Putamen (tissue), 1 donor: ENCODE measurements around the gene NDUFA5.

ENCODE experiments used
- DNase-seq: peaks from one replicate; pipeline ENCODE4 v3.0.0-alpha.2; 2016; ENCODE audit warnings: low spot score

Gene NDUFA5

DNA sequence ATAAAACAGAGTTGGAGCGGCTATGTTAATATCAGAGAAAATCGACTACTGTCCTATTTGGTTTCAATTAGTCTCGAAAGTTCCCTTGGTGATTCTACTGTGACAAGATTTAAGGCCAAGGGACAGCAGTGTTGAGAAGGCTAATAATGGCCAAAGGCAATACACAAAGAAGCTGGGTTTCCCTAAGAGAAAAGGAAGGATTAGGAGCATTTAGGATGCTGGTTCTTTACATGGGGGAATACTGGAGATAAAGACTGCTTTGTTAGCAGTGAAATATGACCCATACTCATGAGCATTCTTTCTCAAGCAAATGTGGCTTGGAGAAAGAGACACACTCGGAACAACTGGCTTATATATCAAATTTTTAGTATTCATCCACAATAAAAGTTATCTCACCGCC is 55.4 kb downstream of the NDUFA5 start:
- DNase-seq, result no peak

DNA sequence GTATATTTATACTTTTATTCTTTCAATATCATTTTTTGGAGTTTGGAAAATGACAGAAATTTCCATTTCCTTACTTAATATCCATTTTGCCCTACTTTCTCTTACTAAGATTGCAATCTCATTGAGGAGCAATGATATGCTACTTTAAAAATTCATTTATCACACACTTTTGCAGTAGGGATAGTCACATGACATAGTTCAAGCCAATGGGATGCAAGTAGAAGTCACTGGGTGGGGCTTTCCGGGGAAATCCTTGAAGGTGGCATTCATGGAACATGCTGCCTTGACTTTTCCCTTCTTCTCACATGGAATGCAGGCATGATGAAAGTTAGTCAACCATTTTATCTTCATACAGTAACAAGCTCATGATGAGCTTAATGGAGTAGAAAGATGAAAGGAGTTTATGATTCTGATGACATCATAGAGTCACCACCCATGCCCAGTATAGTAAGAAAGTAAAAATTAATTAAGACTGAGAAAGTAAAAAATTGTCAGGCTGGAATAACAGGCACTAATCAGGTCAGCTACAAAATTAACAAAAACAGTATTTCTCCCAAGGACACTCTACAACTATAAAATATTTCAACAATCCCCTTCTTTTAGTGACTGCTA is 56.6 kb downstream of the NDUFA5 start:
- no peak for DNase-seq

DNA sequence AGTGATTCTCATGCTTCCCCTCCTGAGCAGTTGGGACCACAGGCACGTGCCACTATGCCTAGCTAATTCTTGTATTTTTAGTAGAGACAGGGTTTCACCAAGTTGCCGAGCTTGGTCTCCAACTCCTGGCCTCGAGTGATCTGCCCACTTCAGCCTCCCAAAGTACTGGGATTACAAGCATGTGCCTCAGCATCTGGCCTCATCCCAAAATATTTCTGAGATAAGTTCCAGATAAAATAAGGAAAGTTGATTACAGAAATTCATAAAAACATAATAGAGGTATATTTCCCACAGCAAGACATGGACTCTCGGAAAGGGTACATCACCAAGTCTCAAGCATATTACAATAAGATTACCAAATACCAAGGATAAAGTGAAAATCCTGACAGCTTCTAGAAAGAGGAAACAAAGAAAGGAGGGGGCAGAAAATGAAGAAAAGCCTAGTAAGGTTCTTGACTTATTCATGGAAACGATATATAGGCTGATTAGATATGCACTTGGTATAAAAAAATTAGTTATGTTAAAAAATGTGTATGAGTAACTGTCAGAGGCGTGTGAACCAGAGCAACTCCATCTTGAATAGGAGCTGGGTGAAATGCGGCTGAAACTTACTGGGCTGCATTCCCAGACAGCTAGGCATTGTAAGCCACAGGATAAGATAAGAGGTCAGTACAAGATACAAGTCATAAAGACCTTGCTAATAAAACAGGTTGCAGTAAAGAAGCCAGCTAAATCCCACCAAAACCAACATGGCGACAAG is 58.2 kb downstream of the NDUFA5 start:
- no peak for DNase-seq

DNA sequence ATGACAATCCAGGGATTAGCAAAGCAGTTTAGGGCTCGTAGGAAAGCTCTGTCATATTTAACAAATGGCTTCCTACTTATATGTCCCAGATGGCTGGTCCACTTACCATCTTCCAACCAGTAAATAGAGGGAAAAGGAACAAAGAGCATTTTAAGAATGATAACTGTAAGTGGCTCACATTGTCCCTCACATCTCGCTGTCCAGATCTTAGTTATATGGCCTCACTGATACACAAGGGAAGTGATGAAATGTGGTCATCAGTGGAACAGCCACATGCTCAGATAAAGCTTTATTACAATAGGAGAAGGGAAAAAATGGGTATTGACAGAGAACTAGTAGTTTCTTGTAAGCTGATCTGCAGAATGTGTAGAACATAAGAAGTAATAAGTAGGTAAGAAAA is 59.0 kb downstream of the NDUFA5 start:
- DNase-seq, result no peak

DNA sequence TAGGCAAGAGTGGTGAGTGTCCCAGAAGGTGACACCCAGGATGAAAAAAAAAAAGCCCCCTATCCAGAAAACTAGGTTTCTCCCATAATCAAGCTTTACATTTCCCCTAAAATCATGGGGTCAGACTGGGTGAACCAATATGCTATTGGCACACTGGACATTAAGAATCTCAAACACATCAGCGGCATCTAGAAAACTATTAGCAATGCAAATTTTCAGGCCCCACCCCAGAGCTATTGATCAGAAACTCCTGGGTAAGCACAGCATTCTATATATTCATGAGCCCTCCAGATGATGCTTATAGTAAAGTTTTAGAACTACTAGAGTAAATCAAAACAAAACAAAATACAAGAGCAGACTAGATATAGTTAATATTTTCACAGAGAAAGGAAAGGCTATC is 59.6 kb downstream of the NDUFA5 start:
- DNase-seq, result no peak

DNA sequence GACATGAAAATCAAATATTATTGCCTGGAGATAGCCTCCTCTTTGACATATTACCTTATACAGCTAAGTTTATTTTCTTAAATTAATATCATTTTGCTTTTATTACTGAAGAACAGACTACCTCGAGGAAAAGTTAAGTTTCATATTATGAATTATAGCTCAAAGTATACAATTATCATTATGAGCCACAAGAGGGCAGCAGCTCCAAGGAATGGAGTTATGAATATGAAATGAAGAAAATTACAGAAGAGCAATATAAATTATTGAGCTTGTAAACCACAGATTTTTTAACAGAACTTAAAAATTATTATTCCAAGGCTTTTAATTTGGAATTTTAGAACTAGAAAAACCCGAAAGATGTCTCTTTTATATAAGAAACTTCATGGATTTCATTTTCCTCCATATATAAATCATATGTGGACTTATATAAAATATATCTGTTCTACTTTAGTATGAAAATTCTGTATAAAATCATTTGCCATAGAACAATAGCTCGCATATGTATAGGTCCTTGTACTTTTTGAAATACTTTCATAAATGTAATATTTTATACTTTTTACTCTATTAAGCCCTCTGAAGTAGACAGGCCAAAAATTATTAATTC is 63.3 kb downstream of the NDUFA5 start:
- DNase-seq, result peak; percentile 12

DNA sequence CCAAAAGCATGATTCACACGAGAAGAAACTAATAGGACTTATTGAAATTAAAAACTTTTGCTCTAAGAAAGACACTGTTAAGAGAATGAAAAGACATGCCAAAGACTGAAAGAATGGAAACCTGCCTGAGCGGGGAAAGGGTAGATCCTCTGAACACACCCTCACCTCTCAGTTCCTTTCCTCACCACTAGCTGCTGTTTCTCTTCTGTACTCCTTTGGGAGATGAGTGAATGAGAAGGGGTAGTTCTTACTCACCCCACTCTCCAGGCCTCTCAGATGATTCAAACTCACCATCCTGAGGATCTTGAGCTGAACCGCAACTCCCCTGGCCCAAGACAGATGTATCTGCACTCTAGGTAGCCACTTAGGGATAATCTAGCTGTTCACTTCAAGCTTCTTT is 65.1 kb downstream of the NDUFA5 start:
- no peak for DNase-seq
